D341Med (cell line): ENCODE measurements around the gene ACIN1.

ENCODE experiments used
- DNase-seq: peaks from one replicate; pipeline ENCODE4 v3.0.0; 2012; ENCODE audit warnings: low spot score

ACIN1 gene

GRCh38 chr14:23094666-23095195 is at the start of gene ACIN1:
Gene ACIN1, minus strand, starts transcription at chr14:23095136. Its CDS starts 24 bp downstream, at chr14:23095112.
- peak; percentile 88 for DNase-seq

- no peak for DNase-seq
These were observed 49.0 kb upstream of the ACIN1 start for GRCh38 chr14:23143911-23144310.

- DNase-seq: no peak
These were observed 47.9 kb upstream of the ACIN1 start for GRCh38 chr14:23142826-23143225.

GRCh38 chr14:23141706-23142444 is 46.9 kb upstream of the ACIN1 start:
- no peak for DNase-seq

GRCh38 chr14:23140371-23140770 is 45.4 kb upstream of the ACIN1 start:
- DNase-seq: no peak

- no peak for DNase-seq
These were observed 44.9 kb upstream of the ACIN1 start for GRCh38 chr14:23139874-23140273.

- DNase-seq: no peak
These were observed 43.0 kb upstream of the ACIN1 start for GRCh38 chr14:23137813-23138535.

- no peak for DNase-seq
These were observed 42.4 kb upstream of the ACIN1 start for GRCh38 chr14:23137192-23137812.

GRCh38 chr14:23136566-23137133 is 41.7 kb upstream of the ACIN1 start:
- no peak for DNase-seq

- DNase-seq: no peak
These were observed 38.0 kb upstream of the ACIN1 start for GRCh38 chr14:23132970-23133369.

- DNase-seq: no peak
These were observed 36.5 kb upstream of the ACIN1 start for GRCh38 chr14:23131482-23131881.

- DNase-seq: no peak
These were observed 35.9 kb upstream of the ACIN1 start for GRCh38 chr14:23130871-23131270.

GRCh38 chr14:23129759-23130316 is 34.9 kb upstream of the ACIN1 start:
- no peak for DNase-seq

GRCh38 chr14:23128969-23129758 is 34.2 kb upstream of the ACIN1 start:
- DNase-seq: no peak

GRCh38 chr14:23127861-23128260 is 32.9 kb upstream of the ACIN1 start:
- DNase-seq: no peak

- no peak for DNase-seq
These were observed 31.8 kb upstream of the ACIN1 start for GRCh38 chr14:23126548-23127278.

- DNase-seq: no peak
These were observed 31.1 kb upstream of the ACIN1 start for GRCh38 chr14:23125933-23126524.

- DNase-seq: no peak
These were observed 30.1 kb upstream of the ACIN1 start for GRCh38 chr14:23125011-23125410.

GRCh38 chr14:23124337-23124954 is 29.5 kb upstream of the ACIN1 start:
- no peak for DNase-seq

GRCh38 chr14:23123419-23123818 is 28.5 kb upstream of the ACIN1 start:
- peak; percentile 63 for DNase-seq
